ENCODE results near the gene ISCA2. TPM values are rescaled to one million over a fixed set of nuclear protein-coding genes. Genes with fewer than 3 reads are reported as not detected.

ISCA2 gene
- polyA plus RNA-seq, 1 donor from 2014 or later = 71.8 TPM

GRCh38 chr14:74472601-74473000 is 21.0 kb upstream of the ISCA2 start:
- Mint-ChIP-seq H3K4me3 (peak overlapping the region in 2 of 4 donors; percentile 33 to 38), H3K36me3 (peaks cover 17% of the 10 kb centered on the region), H3K27me3 (no peaks in the 10 kb centered on the region), H3K27ac (no peak overlapping the region), H3K9me3 (peaks cover 0 to 5% (median 2%) of the 10 kb centered on the region in 3 donors), H3K4me1 (peaks cover 0 to 3% (median 3%) of the 10 kb centered on the region in 3 donors)

- Mint-ChIP-seq H3K4me1 (peaks cover 0 to 3% (median 3%) of the 10 kb centered on the region in 3 donors), H3K4me3 (no peak overlapping the region), H3K27me3 (no peaks in the 10 kb centered on the region), H3K27ac (no peak overlapping the region), H3K9me3 (peaks cover 0 to 5% (median 2%) of the 10 kb centered on the region in 3 donors), H3K36me3 (peaks cover 17% of the 10 kb centered on the region)
Observed at GRCh38 chr14:74474376-74474775, 19.2 kb upstream of the ISCA2 start.

- Mint-ChIP-seq H3K4me3 (no peak overlapping the region), H3K27me3 (no peaks in the 10 kb centered on the region), H3K9me3 (peaks cover 0 to 5% (median 2%) of the 10 kb centered on the region in 3 donors), H3K36me3 (peaks cover 15% of the 10 kb centered on the region), H3K27ac (peak overlapping the region in 1 of 3 donors; percentile 56), H3K4me1 (peaks cover 0 to 3% (median 3%) of the 10 kb centered on the region in 3 donors)
Observed at GRCh38 chr14:74475678-74476077, 17.9 kb upstream of the ISCA2 start.

- Mint-ChIP-seq H3K9me3 (peaks cover 0 to 5% (median 2%) of the 10 kb centered on the region in 3 donors), H3K4me3 (no peak overlapping the region), H3K4me1 (peaks cover 0 to 3% (median 3%) of the 10 kb centered on the region in 3 donors), H3K27me3 (no peaks in the 10 kb centered on the region), H3K27ac (no peak overlapping the region), H3K36me3 (peaks cover 17% of the 10 kb centered on the region)
Observed at GRCh38 chr14:74476107-74476506, 17.5 kb upstream of the ISCA2 start.

- Mint-ChIP-seq H3K36me3 (peaks cover 17% of the 10 kb centered on the region), H3K27me3 (no peaks in the 10 kb centered on the region), H3K27ac (no peak overlapping the region), H3K4me1 (peaks cover 0 to 3% (median 3%) of the 10 kb centered on the region in 3 donors), H3K9me3 (peaks cover 0 to 5% (median 2%) of the 10 kb centered on the region in 3 donors), H3K4me3 (no peak overlapping the region)
Observed at GRCh38 chr14:74476607-74477006, 17.0 kb upstream of the ISCA2 start.

- Mint-ChIP-seq H3K36me3 (peaks cover 11% of the 10 kb centered on the region), H3K9me3 (no peaks in the 10 kb centered on the region), H3K4me1 (no peaks in the 10 kb centered on the region), H3K4me3 (no peak overlapping the region), H3K27me3 (no peaks in the 10 kb centered on the region), H3K27ac (no peak overlapping the region)
Observed at GRCh38 chr14:74478996-74479635, 14.4 kb upstream of the ISCA2 start.

GRCh38 chr14:74480046-74480445 is 13.5 kb upstream of the ISCA2 start:
- Mint-ChIP-seq H3K27ac (no peak overlapping the region), H3K27me3 (no peaks in the 10 kb centered on the region), H3K36me3 (peaks cover 9% of the 10 kb centered on the region), H3K4me1 (no peaks in the 10 kb centered on the region), H3K9me3 (no peaks in the 10 kb centered on the region), H3K4me3 (no peak overlapping the region)

GRCh38 chr14:74482571-74482970 is 11.0 kb upstream of the ISCA2 start:
- Mint-ChIP-seq H3K4me3 (no peak overlapping the region), H3K4me1 (no peaks in the 10 kb centered on the region), H3K27me3 (no peaks in the 10 kb centered on the region), H3K36me3 (peaks cover 12% of the 10 kb centered on the region), H3K27ac (no peak overlapping the region), H3K9me3 (no peaks in the 10 kb centered on the region)

GRCh38 chr14:74483321-74483720 is 10.2 kb upstream of the ISCA2 start:
- Mint-ChIP-seq H3K4me1 (no peaks in the 10 kb centered on the region), H3K36me3 (peaks cover 14% of the 10 kb centered on the region), H3K4me3 (no peak overlapping the region), H3K9me3 (no peaks in the 10 kb centered on the region), H3K27me3 (no peaks in the 10 kb centered on the region), H3K27ac (no peak overlapping the region)

GRCh38 chr14:74486164-74486563 is 7.4 kb upstream of the ISCA2 start:
- H3K4me1 Mint-ChIP-seq = peaks cover 5 to 6% (median 5%) of the 10 kb centered on the region in 3 donors
- H3K9me3 Mint-ChIP-seq = no peaks in the 10 kb centered on the region
- H3K4me3 Mint-ChIP-seq = no peak overlapping the region
- peaks cover 7% of the 10 kb centered on the region for H3K36me3 Mint-ChIP-seq
- no peaks in the 10 kb centered on the region for H3K27me3 Mint-ChIP-seq
- H3K27ac Mint-ChIP-seq = no peak overlapping the region

- H3K4me3 Mint-ChIP-seq = peak overlapping the region in 1 of 4 donors; percentile 61
- H3K36me3 Mint-ChIP-seq = peaks cover 5% of the 10 kb centered on the region
- H3K27me3 Mint-ChIP-seq = no peaks in the 10 kb centered on the region
- H3K4me1 Mint-ChIP-seq = peaks cover 6 to 9% (median 7%) of the 10 kb centered on the region in 3 donors
- peak overlapping the region in 1 of 3 donors; percentile 73 for H3K27ac Mint-ChIP-seq
- H3K9me3 Mint-ChIP-seq = no peaks in the 10 kb centered on the region
Observed at GRCh38 chr14:74488786-74489397, 4.7 kb upstream of the ISCA2 start.

GRCh38 chr14:74490486-74490885 is 3.1 kb upstream of the ISCA2 start:
- no peaks in the 10 kb centered on the region for H3K27me3 Mint-ChIP-seq
- no peaks in the 10 kb centered on the region for H3K9me3 Mint-ChIP-seq
- peak overlapping the region in 1 of 4 donors; percentile 53 for H3K4me3 Mint-ChIP-seq
- peaks cover 9 to 20% (median 11%) of the 10 kb centered on the region in 3 donors for H3K4me1 Mint-ChIP-seq
- peaks cover 3% of the 10 kb centered on the region for H3K36me3 Mint-ChIP-seq
- H3K27ac Mint-ChIP-seq = no peak overlapping the region

- Mint-ChIP-seq H3K27ac (no peak overlapping the region), H3K36me3 (peaks cover 2% of the 10 kb centered on the region), H3K27me3 (no peaks in the 10 kb centered on the region), H3K9me3 (no peaks in the 10 kb centered on the region), H3K4me3 (no peak overlapping the region), H3K4me1 (peaks cover 9 to 21% (median 13%) of the 10 kb centered on the region in 3 donors)
Observed at GRCh38 chr14:74491956-74492775, 1.4 kb upstream of the ISCA2 start.

GRCh38 chr14:74492776-74493342 is 706 bp upstream of the ISCA2 start, which contains the start of gene NPC2:
TSS of gene NPC2 (minus strand) at chr14:74493305. CDS start at chr14:74493274, 31 bp downstream.
- peak within 1 kb of the TSS in 1 of 4 donors; percentile 90 for H3K4me3 Mint-ChIP-seq
- no peaks in the 10 kb centered on the region for H3K9me3 Mint-ChIP-seq
- H3K36me3 Mint-ChIP-seq = no peaks in the 10 kb centered on the region
- no peaks in the 10 kb centered on the region for H3K27me3 Mint-ChIP-seq
- peak within 1 kb of the TSS in 2 of 3 donors; percentile 39 to 86 for H3K27ac Mint-ChIP-seq
- H3K4me1 Mint-ChIP-seq = peaks cover 9 to 21% (median 13%) of the 10 kb centered on the region in 3 donors

- Mint-ChIP-seq H3K27me3 (no peaks in the 10 kb centered on the region), H3K4me3 (peak overlapping the region in 2 of 4 donors; percentile 41 to 90), H3K27ac (peak overlapping the region in 2 of 3 donors; percentile 4 to 39), H3K36me3 (no peaks in the 10 kb centered on the region), H3K9me3 (no peaks in the 10 kb centered on the region), H3K4me1 (peaks cover 4 to 16% (median 7%) of the 10 kb centered on the region in 3 donors)
Observed at GRCh38 chr14:74495356-74495755, 1.8 kb downstream of the ISCA2 start.

All from IgD-negative memory B cell (primary cell).